Esophagus squamous epithelium (tissue), 5 donors: Measurements from ENCODE around the gene AK6. TPM values are rescaled to one million over a fixed set of nuclear protein-coding genes. Genes with fewer than 3 reads are reported as not detected.

ENCODE experiments used
- DNase-seq: peaks from one replicate; lab custom pipeline; 2025; lab: John Stamatoyannopoulos, UW
- H3K27ac ChIP-seq, 4 donors: fragments of 200-600 bp; sonication (generic); one replicate each; pipeline ENCODE4 v1.5.1; 2016 to 2019; ENCODE audit warnings: mild to moderate bottlenecking in 1 of 4
- H3K27me3 ChIP-seq, 4 donors: fragments of 200-600 bp; sonication (generic); 1 replicate in 3 of 4; 2 replicates in 1 of 4; pipeline versions ENCODE4 v1.5.1 to v1.6.0; 2017 to 2021; ENCODE audit warnings: antibody characterized with exemption in 1 of 4
- H3K36me3 ChIP-seq, 3 donors: fragments of 200-600 bp; sonication (generic); one replicate each; pipeline ENCODE4 v1.5.1; 2016 to 2019
- H3K4me1 ChIP-seq, 3 donors: fragments of 200-600 bp; sonication (generic); one replicate each; pipeline ENCODE4 v1.5.1; 2017 to 2019
- H3K4me3 ChIP-seq, 4 donors: fragments of 200-600 bp; sonication (generic); 1 replicate in 3 of 4; 2 replicates in 1 of 4; pipeline ENCODE4 v1.5.1; 2016 to 2019; ENCODE audit warnings: mild to moderate bottlenecking in 2 of 4, moderate library complexity in 1 of 4
- H3K9me3 ChIP-seq, 3 donors: fragments of 200-600 bp; sonication (generic); one replicate each; pipeline ENCODE4 v1.5.1; 2016 to 2019
- POLR2A ChIP-seq, 4 donors: fragments of 450-650 bp; IDR thresholded peaks; one replicate each; pipeline ENCODE4 v1.6.1; 2017; ENCODE audit warnings: antibody characterized with exemption in 4 of 4, mild to moderate bottlenecking in 4 of 4, moderate library complexity in 3 of 4
- WGBS, 2 donors: methylation state at CpG; one replicate each; pipeline ENCODE4 v1.1.5; 2018; 5-methylcytosine and 5-hydroxymethylcytosine counted together
- intact Hi-C: fragments of 100-400 bp; cut with DNase I; formaldehyde crosslinking; loops from one replicate; pipeline ENCODE4 v1.15.0; 2022
- total RNA-seq, 4 donors: library from RNA; depleted of rRNA; stranded (reverse); fragments of >200 nt; gene quantifications; one replicate each; pipeline ENCODE4 v1.1.0, GENCODE V29; 2016
- TF ChIP-seq, protein P1 (sequence below), 6 experiments: fragments of 450-650 bp in 4 of 6; fragments of 200-600 bp in 2 of 6; sonication (generic) in 2 of 6; IDR thresholded peaks; one replicate each; pipeline ENCODE4 v1.5.1; 2016 to 2019; ENCODE audit warnings: antibody characterized with exemption in 6 of 6, mild to moderate bottlenecking in 4 of 6, moderate library complexity in 4 of 6
- donor health status: DM: yes; HTN: yes; CAD: no.

AK6 gene
- total RNA-seq, 4 donors from 2014 or later = 10.7 to 23.0 (median 13.8) TPM

DNA sequence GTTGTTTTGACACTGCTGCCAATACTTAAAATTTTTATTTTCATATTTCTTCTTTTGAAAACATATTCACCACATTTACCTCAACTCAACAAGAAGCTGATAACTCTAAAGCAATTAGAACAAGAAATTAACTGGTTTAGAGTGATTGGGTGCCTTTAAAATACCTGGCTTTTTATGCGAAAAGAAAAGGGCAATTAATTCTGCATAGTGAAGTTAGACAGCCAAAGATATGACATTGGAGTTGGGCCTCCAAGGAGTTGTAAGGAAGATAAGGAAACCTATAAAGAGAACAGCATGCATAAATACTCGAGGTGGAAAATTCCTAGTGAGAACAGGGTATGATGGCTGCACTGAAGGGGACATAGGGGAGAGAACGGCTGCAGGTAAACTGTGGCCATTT lies 9.6 kb downstream of the AK6 start:
- Histone ChIP-seq H3K27me3 (no peaks in the 10 kb centered on the region), H3K36me3 (peaks cover 0 to 54% (median 13%) of the 10 kb centered on the region in 3 donors), H3K4me1 (no peaks in the 10 kb centered on the region), H3K27ac (no peak overlapping the region), H3K9me3 (no peaks in the 10 kb centered on the region), H3K4me3 (no peak overlapping the region)
- 77 to 85% methylated on average over 3 of the region's 3 CpGs for WGBS, 2 donors
- no peak for DNase-seq
- TF ChIP-seq POLR2A (IDR thresholded peaks at IDR 0.05) = no peak
- TF ChIP-seq, protein P1, sequence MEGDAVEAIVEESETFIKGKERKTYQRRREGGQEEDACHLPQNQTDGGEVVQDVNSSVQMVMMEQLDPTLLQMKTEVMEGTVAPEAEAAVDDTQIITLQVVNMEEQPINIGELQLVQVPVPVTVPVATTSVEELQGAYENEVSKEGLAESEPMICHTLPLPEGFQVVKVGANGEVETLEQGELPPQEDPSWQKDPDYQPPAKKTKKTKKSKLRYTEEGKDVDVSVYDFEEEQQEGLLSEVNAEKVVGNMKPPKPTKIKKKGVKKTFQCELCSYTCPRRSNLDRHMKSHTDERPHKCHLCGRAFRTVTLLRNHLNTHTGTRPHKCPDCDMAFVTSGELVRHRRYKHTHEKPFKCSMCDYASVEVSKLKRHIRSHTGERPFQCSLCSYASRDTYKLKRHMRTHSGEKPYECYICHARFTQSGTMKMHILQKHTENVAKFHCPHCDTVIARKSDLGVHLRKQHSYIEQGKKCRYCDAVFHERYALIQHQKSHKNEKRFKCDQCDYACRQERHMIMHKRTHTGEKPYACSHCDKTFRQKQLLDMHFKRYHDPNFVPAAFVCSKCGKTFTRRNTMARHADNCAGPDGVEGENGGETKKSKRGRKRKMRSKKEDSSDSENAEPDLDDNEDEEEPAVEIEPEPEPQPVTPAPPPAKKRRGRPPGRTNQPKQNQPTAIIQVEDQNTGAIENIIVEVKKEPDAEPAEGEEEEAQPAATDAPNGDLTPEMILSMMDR (IDR thresholded peaks at IDR 0.05) = no peak
- intact Hi-C loops = no loop called here

DNA sequence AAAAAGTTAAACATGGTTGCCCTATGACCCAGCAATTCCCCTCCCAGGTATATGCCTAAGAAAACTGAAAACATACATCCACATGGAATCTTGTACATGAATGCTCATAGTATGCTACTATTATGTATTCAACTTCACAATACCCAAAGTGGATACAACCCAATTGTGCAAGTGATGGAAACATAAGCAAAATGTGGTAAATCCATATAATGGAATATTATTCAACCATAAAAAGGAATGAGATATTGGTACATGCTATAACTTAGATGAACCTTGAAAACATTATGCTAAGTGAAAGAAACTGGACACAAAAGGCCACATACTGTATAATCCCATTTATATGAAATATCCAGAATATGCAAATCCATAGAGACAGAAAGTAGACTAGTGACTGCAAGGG lies 18.7 kb downstream of the AK6 start:
- Histone ChIP-seq H3K4me1 (no peaks in the 10 kb centered on the region), H3K27ac (no peak overlapping the region), H3K36me3 (peaks cover 0 to 59% (median 6%) of the 10 kb centered on the region in 3 donors), H3K9me3 (no peaks in the 10 kb centered on the region), H3K27me3 (no peaks in the 10 kb centered on the region), H3K4me3 (no peak overlapping the region)
- intact Hi-C loops = no loop called here
- DNase-seq = no peak
- no peak for TF ChIP-seq POLR2A (IDR thresholded peaks at IDR 0.05)
- TF ChIP-seq, protein P1 (IDR thresholded peaks at IDR 0.05) = no peak

DNA sequence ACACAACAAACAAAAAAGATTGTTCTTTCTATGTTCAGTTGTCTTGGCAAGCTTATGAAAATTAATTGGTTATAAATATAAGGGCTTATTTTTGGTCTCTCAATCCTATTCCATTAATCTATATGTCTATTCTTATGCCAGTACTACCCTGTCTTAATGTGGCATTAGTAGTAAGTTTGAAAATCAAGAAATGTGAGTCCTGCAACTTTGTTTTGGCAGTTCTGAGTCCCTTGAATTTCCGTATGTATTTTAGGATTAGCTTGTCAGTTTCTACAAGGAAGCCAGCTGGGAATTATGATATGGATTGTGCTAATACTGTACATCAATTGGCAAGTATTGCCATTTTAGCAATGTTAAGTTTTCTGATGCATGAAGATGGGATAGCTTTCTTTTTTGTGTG lies 26.2 kb downstream of the AK6 start:
- no peaks in the 10 kb centered on the region for H3K27me3 ChIP-seq
- intact Hi-C loops = no loop called here
- H3K4me3 ChIP-seq = no peak overlapping the region
- no peak overlapping the region for H3K27ac ChIP-seq
- TF ChIP-seq, protein P1 (IDR thresholded peaks at IDR 0.05) = no peak
- no peak for TF ChIP-seq POLR2A (IDR thresholded peaks at IDR 0.05)
- WGBS, 2 donors = 43% methylated on average over 1 of the region's 1 CpG
- DNase-seq = no peak
- peaks cover 0 to 18% (median 0%) of the 10 kb centered on the region in 3 donors for H3K4me1 ChIP-seq
- no peaks in the 10 kb centered on the region for H3K36me3 ChIP-seq
- H3K9me3 ChIP-seq = no peaks in the 10 kb centered on the region

DNA sequence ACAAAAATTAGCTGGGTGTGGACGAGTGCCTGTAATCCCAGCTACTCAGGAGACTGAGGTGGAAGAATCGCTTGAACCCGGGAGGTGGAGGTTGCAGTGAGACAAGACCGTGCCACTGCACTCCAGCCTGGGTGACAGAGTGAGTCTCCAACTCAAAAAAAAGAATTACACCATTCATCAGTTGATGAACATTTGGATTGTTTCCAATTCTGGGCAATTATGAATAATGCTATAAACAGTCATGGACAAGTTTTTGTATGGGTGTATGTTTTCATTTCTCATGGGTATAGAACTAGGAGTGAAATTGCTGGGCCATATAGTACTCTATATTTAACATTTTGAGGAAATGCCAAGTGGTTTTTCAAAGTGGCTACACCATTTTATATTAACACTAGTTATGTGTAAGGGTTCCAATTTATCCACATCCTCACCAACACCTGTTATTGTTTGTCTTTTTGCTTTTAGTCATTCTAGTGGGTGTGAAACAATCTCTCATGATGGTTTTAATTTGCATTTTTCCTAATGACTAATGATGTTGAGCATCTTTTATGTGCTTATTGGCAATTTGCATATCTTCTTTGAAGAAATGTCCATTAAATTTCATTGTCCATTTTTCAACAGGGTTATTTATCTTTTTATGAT lies 27.7 kb downstream of the AK6 start:
- Histone ChIP-seq H3K9me3 (no peaks in the 10 kb centered on the region), H3K36me3 (no peaks in the 10 kb centered on the region), H3K27me3 (no peaks in the 10 kb centered on the region), H3K4me1 (peaks cover 0 to 18% (median 0%) of the 10 kb centered on the region in 3 donors), H3K4me3 (no peak overlapping the region), H3K27ac (no peak overlapping the region)
- no peak for DNase-seq
- TF ChIP-seq, protein P1 (IDR thresholded peaks at IDR 0.05) = no peak
- no peak for TF ChIP-seq POLR2A (IDR thresholded peaks at IDR 0.05)
- intact Hi-C loops = no loop called here
- 73 to 86% methylated on average over 2 to 4 of the region's 4 CpGs for WGBS, 2 donors

DNA sequence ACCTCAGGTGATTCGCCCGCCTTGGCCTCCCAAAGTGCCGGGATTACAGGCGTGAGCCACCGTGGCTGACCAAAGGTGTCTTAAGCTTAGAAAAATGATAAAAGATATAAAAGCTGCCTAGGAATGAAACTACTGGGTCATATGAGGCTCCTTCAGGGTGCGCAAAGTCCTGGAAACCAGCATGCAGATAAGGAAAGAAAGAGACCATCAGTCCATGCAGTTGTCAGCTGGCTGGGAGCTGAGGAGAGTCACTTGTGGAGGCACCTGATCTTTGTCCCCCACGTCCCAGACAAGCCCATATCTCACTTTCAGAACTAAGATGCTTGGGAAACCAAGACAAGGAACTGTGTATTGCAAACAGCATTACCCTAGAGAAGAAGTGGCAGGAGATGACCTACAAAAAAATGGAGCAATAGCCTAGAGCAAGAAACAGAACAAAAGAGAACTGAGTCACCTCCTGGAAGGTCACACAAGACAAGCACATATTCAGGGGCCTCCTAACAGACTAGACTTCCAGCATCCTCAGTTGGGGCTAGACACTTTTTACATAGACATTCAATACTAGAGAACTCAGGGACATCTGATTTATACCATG lies 33.9 kb downstream of the AK6 start:
- H3K36me3 ChIP-seq = no peaks in the 10 kb centered on the region
- no peaks in the 10 kb centered on the region for H3K9me3 ChIP-seq
- no peak overlapping the region for H3K4me3 ChIP-seq
- WGBS, 2 donors = 93% methylated on average over 2 of the region's 7 CpGs; no CpG with 5 or more reads in 1 of the 2 donors
- DNase-seq = no peak
- no peaks in the 10 kb centered on the region for H3K27me3 ChIP-seq
- TF ChIP-seq, protein P1 (IDR thresholded peaks at IDR 0.05) = no peak
- TF ChIP-seq POLR2A (IDR thresholded peaks at IDR 0.05) = no peak
- peaks cover 10 to 34% (median 11%) of the 10 kb centered on the region in 3 donors for H3K4me1 ChIP-seq
- intact Hi-C loops = loop anchor here (10.0 kb wide), 1 partner anchor 241 kb away; the partner anchor contains the start of gene SLC30A5
- H3K27ac ChIP-seq = no peak overlapping the region
